Activated CD8-positive, alpha-beta memory T cell treated with anti-CD3 and anti-CD28 coated beads, Interleukin-2, amount 10 ng/mL, durations not matched to agents 7 days and 5 days (primary cell): ENCODE measurements around the gene UBE2L3. TPM values are rescaled to one million over a fixed set of nuclear protein-coding genes. Genes with fewer than 3 reads are reported as not detected.
"Not testable (repeated sequence)": the region's sequence is repeated elsewhere in the genome, so short reads cannot be mapped to it uniquely, and the experiment has no call there.

Experiments used
- ATAC-seq: fragments of 150-1000 bp; cut with Tn5 transposase; one replicate; pipeline ENCODE4 v1.10.0; 2021; ENCODE audit warnings: moderate library complexity
- CTCF ChIA-PET: fragments of 350-600 bp; sonication (Branson Sonifier 250); formaldehyde crosslinking; loops from one replicate; lab custom pipeline; 2021; ENCODE audit warnings: antibody characterized with exemption; lab: Charles Lee
- DNase-seq: peaks from one replicate; pipeline ENCODE4 v3.0.0-alpha.2; 2020
- H3K27ac Mint-ChIP-seq: one replicate; pipeline ENCODE4 v1.8.0; 2021; ENCODE audit warnings: mild to moderate bottlenecking, mixed read lengths
- H3K27me3 Mint-ChIP-seq: one replicate; pipeline ENCODE4 v1.8.0; 2021; ENCODE audit warnings: mixed read lengths
- H3K36me3 Mint-ChIP-seq: one replicate; pipeline ENCODE4 v1.8.0; 2021; ENCODE audit warnings: mild to moderate bottlenecking, mixed read lengths
- H3K4me1 Mint-ChIP-seq: one replicate; pipeline ENCODE4 v1.8.0; 2021; ENCODE audit warnings: mixed read lengths
- H3K4me3 Mint-ChIP-seq: one replicate; pipeline ENCODE4 v1.8.0; 2021; ENCODE audit warnings: mild to moderate bottlenecking, moderate library complexity, mixed read lengths
- H3K9me3 Mint-ChIP-seq: one replicate; pipeline ENCODE4 v1.8.0; 2022; ENCODE audit warnings: low read depth, mixed read lengths
- total RNA-seq, 2 experiments: library from RNA; stranded (reverse); gene quantifications; one replicate each; pipeline ENCODE4 v1.2.3, GENCODE V29; 2021

The UBE2L3 gene
- total RNA-seq, 2 experiments from 2014 or later: 57.3 to 67.8 TPM

DNA sequence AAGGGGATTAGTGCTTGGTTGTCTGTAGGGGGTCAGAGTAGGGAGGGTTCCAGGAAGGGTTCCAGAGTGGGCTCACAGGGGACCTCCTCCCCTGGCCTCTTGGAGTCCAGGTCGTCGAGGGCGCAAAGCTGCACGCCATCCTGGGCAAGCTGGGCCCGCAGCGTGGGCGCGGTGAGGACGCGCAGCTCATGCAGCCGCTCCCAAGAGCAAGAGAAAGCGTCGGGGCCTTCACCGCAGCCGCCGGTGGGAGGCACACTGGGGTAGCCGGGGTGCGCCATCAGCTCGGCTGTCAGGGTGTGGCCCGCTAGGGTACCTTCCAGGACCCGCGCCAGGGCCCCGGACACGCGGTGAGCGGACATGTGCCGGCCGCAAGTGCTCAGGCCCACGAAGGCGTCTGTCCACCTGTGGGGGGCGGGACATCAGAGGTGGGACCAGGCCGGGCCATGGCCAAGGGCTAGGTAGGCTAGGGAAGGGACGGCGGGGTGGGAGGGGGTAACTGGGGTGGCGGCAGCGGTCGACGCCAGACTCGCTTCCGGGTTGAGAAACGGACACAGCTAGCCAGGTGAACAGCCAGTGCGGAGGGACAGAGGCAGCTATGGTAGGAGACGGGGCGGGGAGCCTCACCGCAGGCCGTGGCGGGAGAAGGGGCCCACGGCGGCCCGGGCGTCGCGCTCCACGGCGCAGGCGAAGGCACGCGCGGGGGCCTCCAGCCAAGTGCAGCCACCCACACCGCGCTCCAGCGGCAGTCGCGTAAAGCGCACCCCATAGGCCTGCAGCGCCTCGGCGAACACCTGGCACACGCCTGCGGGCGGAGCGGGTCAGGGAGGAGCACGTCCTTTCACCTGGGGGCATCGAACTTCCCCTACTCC, 61.1 kb downstream of the UBE2L3 start:
- no peaks in the 10 kb centered on the region for H3K9me3 Mint-ChIP-seq
- no peaks in the 10 kb centered on the region for H3K27me3 Mint-ChIP-seq
- peaks cover 47% of the 10 kb centered on the region for H3K4me1 Mint-ChIP-seq
- H3K36me3 Mint-ChIP-seq: peaks cover 15% of the 10 kb centered on the region
- CTCF ChIA-PET: interaction anchor here (0.6 to 9.7 kb wide), 23 partner anchors 8 to 146 kb away, joined by 3 to 241 read pairs (median 6); partner anchors contain the start of genes PPIL2, SDF2L1 and UBE2L3
- H3K27ac Mint-ChIP-seq: peak overlapping the region; percentile 93
- peak overlapping the region; percentile 86 for H3K4me3 Mint-ChIP-seq
- DNase-seq (no peak), ATAC-seq (peak; percentile 10)

DNA sequence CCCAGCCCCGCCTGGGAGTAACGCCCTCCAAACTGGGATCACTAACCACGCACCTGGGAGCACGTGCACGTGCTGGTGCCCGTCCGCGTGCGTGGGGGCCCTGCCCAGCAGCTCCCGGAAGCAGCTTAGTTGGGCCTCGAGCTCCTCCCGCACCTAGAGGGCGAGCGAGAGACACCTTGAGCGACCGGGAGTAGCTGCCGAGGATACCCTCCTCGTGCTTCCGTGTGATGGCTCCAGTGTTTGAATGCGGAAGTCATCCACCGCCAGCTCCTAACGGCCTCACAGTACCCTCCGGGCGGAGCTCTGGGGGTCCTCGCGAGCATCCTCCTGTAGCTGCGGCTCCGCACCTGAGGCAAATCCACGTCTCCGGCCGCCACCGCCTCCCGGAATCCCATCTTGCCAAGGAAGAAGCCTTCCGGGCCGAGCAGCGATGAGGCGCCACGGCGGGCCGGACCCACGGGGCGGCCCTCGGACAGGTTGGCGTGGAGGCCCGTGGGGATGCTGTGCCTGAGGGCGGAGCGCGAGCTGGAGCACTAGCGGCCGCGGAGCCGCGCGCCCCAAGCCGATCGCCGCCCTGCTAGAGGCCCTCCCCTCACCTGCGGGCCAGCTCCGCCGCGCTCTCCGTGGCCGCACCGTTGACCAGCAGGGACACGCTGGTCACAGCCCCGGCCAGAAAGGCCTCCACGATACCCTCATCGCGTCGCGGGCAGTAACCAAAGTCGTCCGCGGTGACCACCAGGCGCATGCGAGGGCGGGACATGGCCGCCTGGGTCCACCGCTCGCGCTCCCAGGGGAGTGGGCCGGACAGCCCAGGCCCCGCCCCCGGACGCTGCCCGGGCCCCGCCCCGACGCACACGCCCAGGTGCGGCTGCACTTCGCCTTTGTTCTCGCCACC, 62.0 kb downstream of the UBE2L3 start, which contains the start of gene YDJC:
TSS of gene YDJC (minus strand) at position 768 of the 895 bp plus-strand sequence. CDS start at position 760, 8 bp downstream.
- CTCF ChIA-PET: interaction anchor here (0.6 to 9.7 kb wide), 25 partner anchors 8 to 145 kb away, joined by 3 to 241 read pairs (median 6); partner anchors contain the start of genes PPIL2, SDF2L1 and UBE2L3
- DNase-seq: peak; percentile 96
- Mint-ChIP-seq H3K27ac (peak within 1 kb of the TSS; percentile 93), H3K4me1 (peaks cover 47% of the 10 kb centered on the region), H3K36me3 (peaks cover 15% of the 10 kb centered on the region), H3K27me3 (no peaks in the 10 kb centered on the region), H3K4me3 (peak within 1 kb of the TSS; percentile 86), H3K9me3 (no peaks in the 10 kb centered on the region)
- ATAC-seq: peak; percentile 84

DNA sequence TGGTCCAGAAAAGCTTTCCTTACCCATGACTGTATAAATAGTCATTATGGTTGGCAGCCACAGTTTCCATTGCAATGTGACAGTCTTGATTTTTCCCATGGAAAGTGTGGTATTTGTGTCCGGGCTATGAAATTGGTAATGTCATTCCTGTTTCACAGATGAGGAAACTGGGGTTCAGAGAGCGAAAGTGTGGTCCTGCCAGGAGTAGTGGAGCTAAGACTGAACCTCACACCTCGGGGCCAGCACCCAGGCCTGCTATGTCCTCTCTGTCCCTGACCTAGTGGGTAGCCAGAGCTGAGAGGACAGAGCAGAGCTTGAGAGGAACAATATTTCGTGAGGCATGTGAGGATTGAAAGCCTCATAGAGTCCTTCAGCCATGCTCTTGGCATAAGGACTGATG, 63.5 kb downstream of the UBE2L3 start:
- DNase-seq (no peak), ATAC-seq (no peak)
- CTCF ChIA-PET: interaction anchor here (0.6 to 9.7 kb wide), 9 partner anchors 11 to 136 kb away, joined by 3 to 241 read pairs (median 9); partner anchors contain the start of genes PPIL2, SDF2L1 and UBE2L3
- Mint-ChIP-seq H3K4me3 (no peak overlapping the region), H3K4me1 (peaks cover 42% of the 10 kb centered on the region), H3K27me3 (no peaks in the 10 kb centered on the region), H3K27ac (no peak overlapping the region), H3K36me3 (peaks cover 15% of the 10 kb centered on the region), H3K9me3 (no peaks in the 10 kb centered on the region)

DNA sequence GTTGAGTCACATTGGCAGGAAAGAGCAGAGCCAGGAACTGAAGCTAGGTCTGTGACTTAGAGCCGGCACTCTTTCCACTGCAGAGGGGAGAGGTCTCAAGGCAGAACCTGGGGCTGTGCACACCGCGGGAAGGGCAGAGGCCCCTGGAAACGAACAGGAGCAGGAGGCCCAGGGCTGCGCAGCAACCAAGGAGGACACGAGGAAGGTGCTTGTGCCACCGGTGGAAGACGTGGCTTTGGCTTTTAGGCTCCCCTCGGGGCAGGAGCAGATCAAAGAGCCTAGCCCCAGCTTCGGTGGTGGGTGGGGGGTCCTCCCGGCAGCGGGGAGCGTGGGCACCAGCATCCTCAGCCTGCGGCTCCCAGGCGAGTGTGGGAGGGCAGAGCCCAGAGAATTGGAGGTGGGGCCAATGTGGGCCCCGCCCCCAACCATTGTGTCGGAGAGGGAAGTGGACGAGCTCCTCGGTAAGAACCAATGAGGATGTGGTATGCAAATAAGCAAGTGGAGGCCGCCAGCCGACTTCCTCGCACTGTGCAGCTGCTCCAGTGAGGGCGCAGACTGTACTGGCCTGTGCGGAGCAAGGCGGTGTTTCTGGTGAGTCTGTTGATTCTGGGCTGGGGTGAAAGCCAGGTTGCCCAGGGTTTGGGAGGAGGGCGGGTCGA, 64.9 kb downstream of the UBE2L3 start, which contains the start of gene CCDC116:
TSS of gene CCDC116 (plus strand) at position 524 of the 659 bp plus-strand sequence. CDS start 422 bp downstream, outside the sequence.
- H3K9me3 Mint-ChIP-seq: no peaks in the 10 kb centered on the region
- H3K4me3 Mint-ChIP-seq: no peak within 1 kb of the TSS
- H3K27me3 Mint-ChIP-seq: no peaks in the 10 kb centered on the region
- ATAC-seq: peak; percentile 54
- peak; percentile 87 for DNase-seq
- peak within 1 kb of the TSS; percentile 9 for H3K27ac Mint-ChIP-seq
- peaks cover 32% of the 10 kb centered on the region for H3K4me1 Mint-ChIP-seq
- H3K36me3 Mint-ChIP-seq: peaks cover 10% of the 10 kb centered on the region
- CTCF ChIA-PET: interaction anchor here (1.0 to 9.7 kb wide), 3 partner anchors 12 to 45 kb away, joined by 3 to 241 read pairs (median 4); partner anchors contain the start of gene SDF2L1

DNA sequence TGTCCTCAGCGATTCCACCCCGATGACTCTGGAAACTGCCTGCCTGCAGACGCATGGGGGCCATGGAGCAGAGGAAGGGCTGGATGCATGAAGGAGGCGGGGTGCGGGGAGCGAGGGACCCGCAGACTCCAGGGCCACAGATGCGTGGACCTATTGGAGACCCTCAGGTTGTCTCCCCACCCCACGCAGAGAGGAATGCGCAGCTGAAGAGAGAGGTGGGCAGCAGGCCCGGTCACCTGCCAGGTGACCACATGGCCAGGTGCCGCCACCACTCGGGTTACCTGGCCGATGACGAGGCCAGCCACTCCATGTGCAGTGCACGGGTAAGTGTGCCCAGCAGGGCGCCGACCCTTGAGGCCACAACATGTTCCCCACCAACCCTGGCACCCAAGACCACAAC, 65.4 kb downstream of the UBE2L3 start:
- Mint-ChIP-seq H3K4me1 (peaks cover 26% of the 10 kb centered on the region), H3K27me3 (no peaks in the 10 kb centered on the region), H3K27ac (no peak overlapping the region), H3K9me3 (no peaks in the 10 kb centered on the region), H3K4me3 (no peak overlapping the region), H3K36me3 (peaks cover 7% of the 10 kb centered on the region)
- CTCF ChIA-PET: interaction anchor here (1.0 to 9.7 kb wide), 3 partner anchors 12 to 46 kb away, joined by 3 to 241 read pairs (median 4); partner anchors contain the start of gene SDF2L1
- DNase-seq (no peak), ATAC-seq (no peak)

DNA sequence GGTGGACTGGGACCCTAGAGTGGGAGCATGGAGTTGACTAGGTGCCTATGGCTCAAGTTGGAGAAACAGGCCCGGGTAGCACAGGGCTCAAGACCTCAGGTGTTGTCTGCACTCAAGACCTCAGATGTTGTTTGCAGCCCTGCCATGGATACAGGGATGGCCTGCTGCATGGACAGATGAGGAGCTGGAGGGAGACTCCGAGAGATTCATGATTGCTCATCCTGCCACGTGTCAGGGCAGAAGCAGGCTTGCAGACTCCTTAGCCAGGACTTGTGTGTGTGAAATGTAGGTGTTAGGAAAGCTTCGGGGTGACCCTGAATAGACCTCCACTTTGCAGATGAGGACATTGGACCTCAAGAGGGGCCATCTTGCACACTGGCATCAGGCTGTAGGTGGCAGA, 66.0 kb downstream of the UBE2L3 start:
- DNase-seq (no peak), ATAC-seq (no peak)
- no peak overlapping the region for H3K4me3 Mint-ChIP-seq
- peaks cover 22% of the 10 kb centered on the region for H3K4me1 Mint-ChIP-seq
- no peaks in the 10 kb centered on the region for H3K27me3 Mint-ChIP-seq
- H3K27ac Mint-ChIP-seq: no peak overlapping the region
- H3K9me3 Mint-ChIP-seq: no peaks in the 10 kb centered on the region
- CTCF ChIA-PET: interaction anchor here (9.7 kb wide), 1 partner anchor 11 kb away, joined by 241 read pairs; the partner anchor contains the start of gene SDF2L1
- peaks cover 2% of the 10 kb centered on the region for H3K36me3 Mint-ChIP-seq

DNA sequence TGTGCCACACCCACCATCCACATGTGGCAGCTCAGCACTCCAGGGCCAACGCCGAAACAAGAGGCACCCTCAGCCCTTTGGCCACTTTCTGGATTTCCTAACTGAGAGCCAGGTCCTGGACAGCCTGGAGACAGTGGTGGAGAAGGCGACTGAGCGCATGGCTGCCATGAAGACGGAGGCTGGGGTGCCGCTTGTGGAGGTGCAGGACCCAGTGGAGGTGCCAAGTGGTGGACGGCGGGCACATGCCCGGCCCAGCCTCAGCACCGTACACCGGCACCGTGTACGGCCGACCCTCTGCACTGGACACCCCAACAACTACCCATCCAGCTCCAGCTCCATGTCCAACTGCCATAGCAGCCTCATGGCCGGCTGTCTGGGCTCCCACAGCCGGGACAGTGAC, 66.6 kb downstream of the UBE2L3 start:
- Mint-ChIP-seq H3K9me3 (no peaks in the 10 kb centered on the region), H3K4me1 (peaks cover 21% of the 10 kb centered on the region), H3K36me3 (peaks cover 1% of the 10 kb centered on the region), H3K27me3 (no peaks in the 10 kb centered on the region), H3K27ac (no peak overlapping the region), H3K4me3 (no peak overlapping the region)
- CTCF ChIA-PET: interaction anchor here (9.7 kb wide), 1 partner anchor 11 kb away, joined by 241 read pairs; the partner anchor contains the start of gene SDF2L1
- DNase-seq (no peak), ATAC-seq (no peak)

DNA sequence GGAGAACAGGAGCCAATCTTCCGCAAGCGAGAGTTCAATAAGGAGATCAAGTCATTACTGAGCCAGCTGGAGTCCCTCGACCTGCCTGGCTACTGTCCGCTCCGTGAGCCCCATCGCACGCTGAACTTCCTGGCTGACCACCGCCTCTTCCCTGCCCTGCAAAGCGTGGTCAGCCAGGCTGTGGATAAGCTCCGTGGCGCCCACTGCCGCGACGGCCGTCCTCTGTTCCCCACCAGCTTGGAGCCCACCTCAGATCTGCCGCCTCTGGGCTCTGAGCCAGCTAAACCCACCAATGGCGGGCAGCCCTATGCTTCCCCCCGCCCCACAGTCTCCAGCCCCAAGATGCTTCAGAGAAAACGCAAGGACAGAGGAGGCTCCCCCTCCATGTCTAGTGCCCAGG, 67.3 kb downstream of the UBE2L3 start:
- Mint-ChIP-seq H3K27me3 (no peaks in the 10 kb centered on the region), H3K9me3 (no peaks in the 10 kb centered on the region), H3K4me1 (peaks cover 20% of the 10 kb centered on the region), H3K27ac (no peak overlapping the region), H3K36me3 (no peaks in the 10 kb centered on the region), H3K4me3 (no peak overlapping the region)
- ATAC-seq (no peak), DNase-seq (no peak)
- CTCF ChIA-PET: interaction anchor here (1.3 to 9.7 kb wide), 2 partner anchors 10 to 11 kb away, joined by 3 to 241 read pairs; partner anchors contain the start of gene SDF2L1

DNA sequence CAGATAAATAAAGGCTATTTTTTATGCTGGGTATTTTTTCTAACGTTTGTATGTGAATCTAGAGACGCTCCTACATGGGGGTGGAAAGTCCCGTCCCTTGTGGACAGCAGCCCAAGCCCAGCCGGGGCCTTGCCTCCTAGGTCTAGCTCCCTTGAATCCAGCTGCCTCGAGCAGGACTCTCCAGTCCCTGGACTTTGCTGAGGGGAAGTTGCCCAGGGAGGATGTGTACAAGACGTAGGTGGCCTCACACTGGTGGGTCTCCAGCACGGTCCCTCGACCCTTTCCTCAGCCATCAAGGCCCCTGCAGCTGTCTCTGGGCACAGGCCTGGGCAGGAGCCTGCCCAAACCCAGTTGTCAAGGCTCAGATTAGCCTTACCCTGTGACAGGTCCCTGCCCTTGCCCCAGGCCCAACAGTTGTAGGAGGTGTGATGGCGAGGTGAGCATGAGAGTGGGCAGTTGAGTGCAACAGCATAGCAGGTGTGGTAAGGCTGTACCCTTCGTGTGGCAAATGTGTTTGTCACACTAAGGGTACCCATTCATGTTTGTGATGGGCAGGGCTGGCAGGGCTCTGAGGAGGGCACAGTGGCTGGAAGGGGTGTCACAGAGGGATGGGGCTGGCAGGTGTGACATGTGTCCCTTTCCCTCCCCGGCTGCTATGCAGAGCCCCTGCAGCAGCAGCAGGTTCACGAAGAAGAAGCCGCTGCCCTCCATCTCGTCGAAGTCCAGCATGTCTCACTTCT, 68.4 kb downstream of the UBE2L3 start:
- Mint-ChIP-seq H3K36me3 (no peaks in the 10 kb centered on the region), H3K27ac (no peak overlapping the region), H3K4me3 (no peak overlapping the region), H3K27me3 (no peaks in the 10 kb centered on the region), H3K4me1 (peaks cover 18% of the 10 kb centered on the region), H3K9me3 (no peaks in the 10 kb centered on the region)
- CTCF ChIA-PET: interaction anchor here (1.2 to 9.7 kb wide), 5 partner anchors 8 to 15 kb away, joined by 3 to 241 read pairs (median 3); partner anchors contain the start of gene SDF2L1
- no peak for ATAC-seq
- no peak for DNase-seq

DNA sequence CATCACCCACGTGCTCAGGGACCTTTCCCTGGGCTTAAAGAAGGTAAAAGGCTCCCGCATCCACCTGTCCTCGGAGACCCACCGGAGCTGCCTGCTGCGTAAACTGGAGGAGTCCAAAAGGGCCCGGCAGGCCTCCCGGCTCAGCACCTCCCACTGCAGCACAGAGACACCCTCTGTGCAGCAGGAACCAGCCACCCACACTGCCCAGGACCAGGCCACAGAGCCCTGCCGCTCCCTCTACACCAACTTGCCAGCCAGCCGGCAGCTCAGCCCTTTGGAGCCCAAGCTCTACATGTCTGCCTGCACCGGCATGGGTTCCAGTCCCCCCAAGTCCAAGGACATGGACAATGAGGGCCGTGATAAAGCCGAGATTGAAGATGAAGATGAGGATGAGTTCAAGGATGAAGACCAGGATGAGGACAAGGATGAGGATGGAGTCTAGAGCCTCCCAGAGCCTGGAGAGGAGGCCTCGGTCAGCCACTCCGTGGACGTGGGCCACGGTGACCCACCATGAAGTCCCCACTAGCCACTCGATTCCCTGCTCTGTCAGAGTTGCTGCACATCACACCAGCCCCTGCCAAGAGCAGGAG, 69.2 kb downstream of the UBE2L3 start:
- Mint-ChIP-seq H3K4me1 (peaks cover 18% of the 10 kb centered on the region), H3K4me3 (no peak overlapping the region), H3K36me3 (no peaks in the 10 kb centered on the region), H3K27me3 (no peaks in the 10 kb centered on the region), H3K9me3 (no peaks in the 10 kb centered on the region), H3K27ac (no peak overlapping the region)
- CTCF ChIA-PET: interaction anchor here (1.2 to 1.6 kb wide), 3 partner anchors 8 to 15 kb away, joined by 3 to 4 read pairs (median 3); no protein-coding TSS in a partner anchor
- DNase-seq (no peak), ATAC-seq (no peak)

DNA sequence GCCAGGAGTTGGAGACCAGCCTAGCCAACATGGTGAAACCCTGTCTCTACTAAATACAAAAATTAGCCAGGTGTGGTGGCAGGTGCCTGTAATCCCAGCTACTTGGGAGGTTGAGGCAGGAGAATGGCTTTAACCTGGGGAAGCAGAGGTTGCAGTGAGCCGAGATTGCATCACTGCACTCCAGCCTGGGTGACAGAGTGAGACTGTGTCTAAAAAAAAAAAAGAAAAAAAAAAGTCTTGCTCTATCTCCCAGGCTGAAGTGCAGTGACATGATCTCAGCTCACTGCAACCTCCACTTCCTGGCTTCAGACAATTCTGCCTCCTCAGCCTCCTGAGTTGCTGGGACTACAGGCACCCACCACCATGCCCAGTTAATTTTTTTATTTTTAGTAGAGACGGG, 69.9 kb downstream of the UBE2L3 start:
- H3K27me3 Mint-ChIP-seq, ATAC-seq, H3K27ac Mint-ChIP-seq, H3K9me3 Mint-ChIP-seq, H3K36me3 Mint-ChIP-seq, DNase-seq, H3K4me3 Mint-ChIP-seq: not testable (repeated sequence)
- H3K4me1 Mint-ChIP-seq: peaks cover 16% of the 10 kb centered on the region
- CTCF ChIA-PET: interaction anchor here (1.2 to 1.5 kb wide), 2 partner anchors 9 kb away, joined by 3 to 4 read pairs; no protein-coding TSS in a partner anchor
